ENCODE results near the gene FCSK.

DNA sequence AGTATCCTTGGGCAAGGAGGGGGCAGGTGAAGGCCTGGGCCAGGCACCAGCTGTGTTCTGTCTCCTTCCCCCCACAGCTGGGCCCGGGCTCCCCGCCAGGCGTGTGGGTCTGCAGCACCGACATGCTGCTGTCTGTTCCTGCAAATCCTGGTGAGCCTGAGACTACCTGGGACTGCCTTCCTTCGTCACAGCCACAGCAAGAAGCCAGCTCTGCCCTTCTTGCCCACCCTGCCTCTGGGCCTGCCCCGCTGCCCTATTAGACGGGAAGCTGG lies 12.3 kb downstream of the FCSK start:
- TF ChIP-seq, protein P1, sequence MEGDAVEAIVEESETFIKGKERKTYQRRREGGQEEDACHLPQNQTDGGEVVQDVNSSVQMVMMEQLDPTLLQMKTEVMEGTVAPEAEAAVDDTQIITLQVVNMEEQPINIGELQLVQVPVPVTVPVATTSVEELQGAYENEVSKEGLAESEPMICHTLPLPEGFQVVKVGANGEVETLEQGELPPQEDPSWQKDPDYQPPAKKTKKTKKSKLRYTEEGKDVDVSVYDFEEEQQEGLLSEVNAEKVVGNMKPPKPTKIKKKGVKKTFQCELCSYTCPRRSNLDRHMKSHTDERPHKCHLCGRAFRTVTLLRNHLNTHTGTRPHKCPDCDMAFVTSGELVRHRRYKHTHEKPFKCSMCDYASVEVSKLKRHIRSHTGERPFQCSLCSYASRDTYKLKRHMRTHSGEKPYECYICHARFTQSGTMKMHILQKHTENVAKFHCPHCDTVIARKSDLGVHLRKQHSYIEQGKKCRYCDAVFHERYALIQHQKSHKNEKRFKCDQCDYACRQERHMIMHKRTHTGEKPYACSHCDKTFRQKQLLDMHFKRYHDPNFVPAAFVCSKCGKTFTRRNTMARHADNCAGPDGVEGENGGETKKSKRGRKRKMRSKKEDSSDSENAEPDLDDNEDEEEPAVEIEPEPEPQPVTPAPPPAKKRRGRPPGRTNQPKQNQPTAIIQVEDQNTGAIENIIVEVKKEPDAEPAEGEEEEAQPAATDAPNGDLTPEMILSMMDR (IDR thresholded peaks at IDR 0.05; ENCODE audit: poor library complexity), result no peak
- no peak for TF ChIP-seq EZH2 (IDR thresholded peaks at IDR 0.05; ENCODE audit: borderline replicate concordance)
- no peak for TF ChIP-seq EZH2phosphoT487 (IDR thresholded peaks at IDR 0.05; ENCODE audit: low read depth, severe bottlenecking, unreplicated experiment)

All from hepatocyte (in vitro differentiated cells).